ENCODE results near the gene BCAN.

GRCh38 chr1:156659661-156659987 lies 17.7 kb downstream of the BCAN start:
- no peak for TF ChIP-seq CTCF (IDR thresholded peaks at IDR 0.05)
- TF ChIP-seq POLR2A (IDR thresholded peaks at IDR 0.05): no peak
